Superior temporal gyrus (tissue), 1 donor: ENCODE data around the gene NCOA3.

Experiments used
- DNase-seq: peaks from one replicate; pipeline ENCODE4 v3.0.0-alpha.2; 2016; ENCODE audit errors: extremely low spot score

The NCOA3 gene

GRCh38 chr20:47677635-47678453 is 176.2 kb downstream of the NCOA3 start:
- peak; percentile 39 for DNase-seq

- DNase-seq: no peak
Observed at GRCh38 chr20:47678536-47678935, 176.8 kb downstream of the NCOA3 start.

GRCh38 chr20:47679462-47679861 is 177.8 kb downstream of the NCOA3 start:
- DNase-seq: no peak

- no peak for DNase-seq
Observed at GRCh38 chr20:47680804-47681529, 179.3 kb downstream of the NCOA3 start.

GRCh38 chr20:47682028-47682783 is 180.5 kb downstream of the NCOA3 start:
- DNase-seq: no peak

- no peak for DNase-seq
Observed at GRCh38 chr20:47682916-47683315, 181.2 kb downstream of the NCOA3 start.

- no peak for DNase-seq
Observed at GRCh38 chr20:47684306-47685080, 182.8 kb downstream of the NCOA3 start.

- DNase-seq: no peak
Observed at GRCh38 chr20:47686545-47686944, 184.9 kb downstream of the NCOA3 start.

- DNase-seq: no peak
Observed at GRCh38 chr20:47687095-47687987, 185.7 kb downstream of the NCOA3 start.

GRCh38 chr20:47688385-47689381 is 187.0 kb downstream of the NCOA3 start:
- DNase-seq: no peak

GRCh38 chr20:47689731-47690130 is 188.0 kb downstream of the NCOA3 start:
- no peak for DNase-seq

- DNase-seq: no peak
Observed at GRCh38 chr20:47691625-47692024, 189.9 kb downstream of the NCOA3 start.

GRCh38 chr20:47694021-47694818 is 192.5 kb downstream of the NCOA3 start:
- DNase-seq: no peak

GRCh38 chr20:47696856-47697255 is 195.2 kb downstream of the NCOA3 start:
- no peak for DNase-seq

- DNase-seq: no peak
Observed at GRCh38 chr20:47698142-47698541, 196.5 kb downstream of the NCOA3 start.

GRCh38 chr20:47699818-47700217 is 198.1 kb downstream of the NCOA3 start:
- no peak for DNase-seq

- DNase-seq: no peak
Observed at GRCh38 chr20:47700327-47700726, 198.6 kb downstream of the NCOA3 start.

GRCh38 chr20:47701612-47702011 is 199.9 kb downstream of the NCOA3 start:
- DNase-seq: no peak
